GM12875 (cell line): Measurements from ENCODE around the gene GPRIN1.
A peak's percentile ranks its signal among the peaks of the same experiment; 100 is the strongest.

Experiments
- H3K4me3 ChIP-seq: one replicate; pipeline ENCODE4 v1.5.1; 2011; ENCODE audit warnings: low read depth, low read length, control low read depth
- TF ChIP-seq, protein P1 (sequence below): IDR thresholded peaks from 2 replicates; pipeline ENCODE4 v1.5.1; 2011; ENCODE audit warnings: low read depth, mild to moderate bottlenecking, control low read depth, inconsistent platforms, low read length, moderate library complexity, borderline replicate concordance; ENCODE audit not compliant: insufficient read depth

Gene GPRIN1

DNA sequence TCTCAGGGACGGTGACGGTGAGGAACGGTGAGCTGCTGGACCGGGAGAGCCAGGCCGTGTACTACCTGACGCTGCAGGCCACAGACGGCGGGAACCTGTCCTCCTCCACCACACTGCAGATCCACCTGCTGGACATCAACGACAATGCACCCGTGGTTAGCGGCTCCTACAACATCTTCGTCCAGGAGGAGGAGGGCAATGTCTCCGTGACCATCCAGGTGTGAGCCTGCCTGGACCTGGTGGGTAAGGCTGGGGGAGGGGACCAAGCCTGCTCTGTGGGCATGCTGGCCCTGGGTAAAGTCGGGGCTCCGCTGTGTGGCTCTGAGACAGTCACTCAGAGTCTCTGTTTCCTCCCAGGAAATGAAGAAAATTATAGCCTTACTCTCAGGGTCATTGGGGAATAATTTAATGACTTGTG is 31.6 kb downstream of the GPRIN1 start:
- TF ChIP-seq, protein P1, sequence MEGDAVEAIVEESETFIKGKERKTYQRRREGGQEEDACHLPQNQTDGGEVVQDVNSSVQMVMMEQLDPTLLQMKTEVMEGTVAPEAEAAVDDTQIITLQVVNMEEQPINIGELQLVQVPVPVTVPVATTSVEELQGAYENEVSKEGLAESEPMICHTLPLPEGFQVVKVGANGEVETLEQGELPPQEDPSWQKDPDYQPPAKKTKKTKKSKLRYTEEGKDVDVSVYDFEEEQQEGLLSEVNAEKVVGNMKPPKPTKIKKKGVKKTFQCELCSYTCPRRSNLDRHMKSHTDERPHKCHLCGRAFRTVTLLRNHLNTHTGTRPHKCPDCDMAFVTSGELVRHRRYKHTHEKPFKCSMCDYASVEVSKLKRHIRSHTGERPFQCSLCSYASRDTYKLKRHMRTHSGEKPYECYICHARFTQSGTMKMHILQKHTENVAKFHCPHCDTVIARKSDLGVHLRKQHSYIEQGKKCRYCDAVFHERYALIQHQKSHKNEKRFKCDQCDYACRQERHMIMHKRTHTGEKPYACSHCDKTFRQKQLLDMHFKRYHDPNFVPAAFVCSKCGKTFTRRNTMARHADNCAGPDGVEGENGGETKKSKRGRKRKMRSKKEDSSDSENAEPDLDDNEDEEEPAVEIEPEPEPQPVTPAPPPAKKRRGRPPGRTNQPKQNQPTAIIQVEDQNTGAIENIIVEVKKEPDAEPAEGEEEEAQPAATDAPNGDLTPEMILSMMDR: peak; percentile 61
- H3K4me3 ChIP-seq: no peak overlapping the region

DNA sequence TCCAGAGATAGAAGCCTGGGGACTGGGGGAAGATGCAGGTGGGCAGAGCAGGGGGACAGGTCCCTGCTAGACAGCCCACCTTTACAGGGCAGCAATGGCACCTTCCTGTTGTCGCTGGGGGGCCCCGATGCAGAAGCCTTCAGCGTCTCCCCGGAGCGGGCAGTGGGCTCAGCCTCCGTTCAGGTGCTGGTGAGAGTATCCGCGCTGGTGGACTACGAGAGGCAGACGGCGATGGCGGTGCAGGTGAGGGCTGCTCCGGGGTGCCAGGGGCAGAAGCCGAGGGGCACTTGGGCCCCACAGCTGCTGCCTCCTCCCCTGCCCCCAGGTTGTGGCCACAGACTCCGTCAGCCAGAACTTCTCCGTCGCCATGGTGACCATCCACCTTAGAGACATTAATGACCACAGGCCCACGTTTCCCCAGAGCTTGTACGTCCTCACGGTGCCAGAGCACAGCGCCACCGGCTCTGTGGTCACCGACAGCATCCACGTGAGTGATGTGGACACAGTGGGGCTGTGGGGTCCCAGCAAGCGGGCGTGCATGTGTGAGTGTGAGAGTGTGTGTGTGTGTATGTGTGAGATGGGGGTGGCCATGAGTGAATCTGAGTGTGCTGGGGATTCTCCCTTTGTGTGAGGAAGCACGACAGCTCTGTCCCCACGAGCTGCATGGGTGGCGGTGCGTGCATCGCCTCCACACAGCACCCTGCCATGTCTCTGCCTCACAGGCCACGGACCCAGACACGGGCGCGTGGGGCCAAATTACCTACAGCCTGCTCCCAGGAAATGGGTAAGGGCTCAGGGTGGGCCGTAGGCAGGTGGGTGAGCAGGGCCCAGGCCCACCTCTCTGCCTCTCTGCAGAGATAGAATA is 32.4 kb downstream of the GPRIN1 start:
- TF ChIP-seq, protein P1: no peak
- H3K4me3 ChIP-seq: no peak overlapping the region

DNA sequence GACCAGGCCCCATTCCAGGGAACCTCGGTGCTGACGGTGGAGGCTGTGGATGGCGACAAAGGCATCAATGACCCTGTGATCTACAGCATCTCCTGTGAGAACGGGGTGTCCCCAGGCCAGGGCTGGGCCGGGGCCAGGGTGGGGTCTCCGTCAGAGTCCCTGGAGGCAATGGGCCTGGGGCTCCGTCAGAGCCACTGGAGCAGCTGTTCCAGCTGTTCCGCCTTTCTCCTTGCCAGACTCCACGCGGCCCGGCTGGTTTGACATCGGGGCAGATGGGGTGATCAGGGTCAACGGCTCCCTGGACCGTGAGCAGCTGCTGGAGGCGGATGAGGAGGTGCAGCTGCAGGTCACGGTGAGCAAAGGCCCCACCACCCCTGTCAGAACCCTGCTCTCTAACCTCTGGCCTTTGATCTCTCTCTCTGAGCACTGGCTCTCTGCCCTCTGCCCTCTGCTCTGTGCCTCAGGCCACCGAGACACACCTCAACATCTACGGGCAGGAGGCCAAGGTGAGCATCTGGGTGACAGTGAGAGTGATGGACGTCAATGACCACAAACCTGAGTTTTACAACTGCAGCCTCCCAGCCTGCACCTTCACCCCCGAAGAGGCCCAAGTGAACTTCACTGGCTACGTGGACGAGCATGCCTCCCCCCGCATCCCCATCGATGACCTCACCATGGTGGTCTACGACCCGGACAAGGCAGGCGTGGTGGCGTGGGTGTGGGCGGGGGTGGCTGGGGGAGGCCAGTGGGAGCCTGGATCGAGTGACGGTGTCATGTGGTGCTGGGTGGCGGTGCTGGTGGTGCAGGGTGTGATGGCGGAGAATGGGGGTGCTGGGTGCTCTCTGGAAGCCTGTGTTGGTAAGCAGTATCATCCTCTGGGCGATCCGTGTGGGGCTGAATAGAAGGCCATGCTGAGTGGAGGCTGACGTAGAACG is 34.2 kb downstream of the GPRIN1 start:
- TF ChIP-seq, protein P1: no peak
- H3K4me3 ChIP-seq: no peak overlapping the region

DNA sequence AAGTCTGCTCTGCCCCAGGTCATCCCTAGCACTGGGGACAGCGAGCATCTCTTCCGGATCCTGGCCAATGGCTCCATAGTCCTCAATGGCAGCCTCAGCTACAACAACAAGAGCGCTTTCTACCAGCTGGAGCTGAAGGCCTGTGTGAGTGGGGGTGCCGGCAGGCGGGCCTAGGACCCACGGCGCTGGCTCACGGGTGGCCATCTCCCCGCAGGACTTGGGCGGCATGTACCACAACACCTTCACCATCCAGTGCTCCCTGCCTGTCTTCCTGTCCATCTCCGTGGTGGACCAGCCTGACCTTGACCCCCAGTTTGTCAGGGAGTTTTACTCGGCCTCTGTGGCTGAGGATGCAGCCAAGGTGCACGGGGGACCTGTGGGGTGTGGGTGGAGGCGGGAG is 34.9 kb downstream of the GPRIN1 start:
- no peak overlapping the region for H3K4me3 ChIP-seq
- TF ChIP-seq, protein P1: no peak

DNA sequence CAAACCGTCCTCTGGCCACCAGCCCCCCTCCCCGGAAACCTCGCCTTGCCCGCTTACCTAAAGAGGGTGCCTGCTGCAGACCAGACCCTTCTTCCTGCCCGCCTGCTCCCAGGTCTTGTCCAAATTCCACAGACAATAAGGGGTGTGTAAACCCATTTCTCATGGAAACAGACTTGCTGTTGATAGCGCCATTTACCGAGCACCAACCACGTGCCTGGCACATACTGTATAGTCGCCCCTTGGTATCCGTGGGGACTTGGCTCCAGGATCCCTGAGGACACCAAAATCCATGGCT is 35.7 kb downstream of the GPRIN1 start:
- H3K4me3 ChIP-seq: no peak overlapping the region
- TF ChIP-seq, protein P1: no peak

DNA sequence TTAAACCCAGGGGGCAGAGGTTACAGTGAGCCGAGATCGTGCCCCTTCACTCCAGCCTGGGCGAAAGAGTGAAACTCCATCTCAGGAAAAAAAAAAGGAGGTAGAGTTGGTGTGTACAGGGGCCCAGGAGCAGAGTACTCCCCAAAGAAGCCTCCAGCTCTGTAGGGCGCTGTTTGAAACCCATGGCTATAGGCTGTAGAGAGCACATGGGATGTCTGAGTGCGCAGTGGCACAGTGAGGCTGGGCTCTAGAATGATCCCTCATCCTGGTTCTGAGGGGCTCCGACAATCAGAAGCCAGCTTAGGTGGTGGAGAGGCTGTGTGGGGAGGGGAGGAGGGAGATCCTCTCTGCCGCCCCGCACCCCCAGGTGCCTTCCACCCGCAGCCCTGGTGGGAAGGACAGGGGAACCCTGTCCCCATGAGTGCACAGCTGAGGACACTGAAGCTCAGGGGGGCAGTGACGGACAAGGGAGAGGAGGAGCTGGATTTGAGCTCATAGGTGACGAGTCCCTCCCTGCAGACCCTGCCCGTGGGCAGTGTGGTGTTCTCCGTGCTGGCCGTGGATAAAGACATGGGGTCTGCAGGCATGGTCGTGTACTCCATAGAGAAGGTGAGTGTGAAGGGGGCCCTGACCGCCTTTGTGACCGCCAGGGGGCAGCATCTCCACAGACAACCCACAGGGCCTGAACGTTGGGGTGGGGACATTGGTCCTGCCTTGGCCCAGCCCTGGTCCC is 36.2 kb downstream of the GPRIN1 start:
- no peak overlapping the region for H3K4me3 ChIP-seq
- TF ChIP-seq, protein P1: peak; percentile 94
